Tibial artery (tissue), 4 donors: ENCODE data around the gene PIK3CD.

ENCODE experiments used
- DNase-seq, 2 donors: peaks; one replicate each; pipeline ENCODE4 v3.0.0-alpha.2; 2019
- H3K27ac ChIP-seq, 2 donors: fragments of 200-600 bp; sonication (generic) in 1 of 2; 1 replicate in 1 of 2; 2 replicates in 1 of 2; pipeline ENCODE4 v1.5.1; 2018 to 2019; ENCODE audit warnings: mild to moderate bottlenecking in 1 of 2
- H3K27me3 ChIP-seq, 2 donors: fragments of 200-600 bp; sonication (generic) in 1 of 2; one replicate each; pipeline versions ENCODE4 v1.5.1 to v1.6.0; 2016 to 2019
- H3K36me3 ChIP-seq, 3 donors: fragments of 200-600 bp; sonication (generic) in 2 of 3; one replicate each; pipeline ENCODE4 v1.5.1; 2016 to 2019; ENCODE audit warnings: mild to moderate bottlenecking in 2 of 3
- H3K4me1 ChIP-seq, 4 donors: fragments of 200-600 bp; sonication (generic) in 2 of 4; 1 replicate in 3 of 4; 2 replicates in 1 of 4; pipeline ENCODE4 v1.5.1; 2016 to 2019
- H3K4me3 ChIP-seq, 2 donors: fragments of 200-600 bp; sonication (generic) in 1 of 2; 1 replicate in 1 of 2; 2 replicates in 1 of 2; pipeline ENCODE4 v1.5.1; 2018 to 2019; ENCODE audit warnings: mild to moderate bottlenecking in 2 of 2
- H3K9me3 ChIP-seq, 3 donors: fragments of 200-600 bp; sonication (generic) in 1 of 3; one replicate each; pipeline ENCODE4 v1.5.1; 2016 to 2019
- CTCF ChIP-seq, 2 experiments: fragments of 200-600 bp in 1 of 2; fragments of 450-650 bp in 1 of 2; IDR thresholded peaks; one replicate each; pipeline ENCODE4 v1.5.1; 2017 to 2019; ENCODE audit warnings: antibody characterized with exemption in 2 of 2, mild to moderate bottlenecking in 1 of 2, moderate library complexity in 1 of 2
- intact Hi-C: fragments of 100-400 bp; cut with DNase I; formaldehyde crosslinking; loops from one replicate; pipeline ENCODE4 v1.15.0; 2023; ENCODE audit warnings: low total_unique reads

Gene PIK3CD

GRCh38 chr1:9628541-9629444 lies 22.7 kb upstream of the PIK3CD start:
- Histone ChIP-seq H3K9me3 (no peaks in the 10 kb centered on the region), H3K4me3 (no peak overlapping the region), H3K27me3 (peaks cover 0 to 25% of the 10 kb centered on the region in 2 donors), H3K36me3 (no peaks in the 10 kb centered on the region), H3K27ac (no peak overlapping the region), H3K4me1 (peaks cover 0 to 9% (median 5%) of the 10 kb centered on the region in 4 donors)
- intact Hi-C loops = loop anchor here (5.0 kb wide), 1 partner anchor 239 kb away; no protein-coding TSS in a partner anchor
- no peak for TF ChIP-seq CTCF (IDR thresholded peaks at IDR 0.05)
- DNase-seq = no peak

DNA sequence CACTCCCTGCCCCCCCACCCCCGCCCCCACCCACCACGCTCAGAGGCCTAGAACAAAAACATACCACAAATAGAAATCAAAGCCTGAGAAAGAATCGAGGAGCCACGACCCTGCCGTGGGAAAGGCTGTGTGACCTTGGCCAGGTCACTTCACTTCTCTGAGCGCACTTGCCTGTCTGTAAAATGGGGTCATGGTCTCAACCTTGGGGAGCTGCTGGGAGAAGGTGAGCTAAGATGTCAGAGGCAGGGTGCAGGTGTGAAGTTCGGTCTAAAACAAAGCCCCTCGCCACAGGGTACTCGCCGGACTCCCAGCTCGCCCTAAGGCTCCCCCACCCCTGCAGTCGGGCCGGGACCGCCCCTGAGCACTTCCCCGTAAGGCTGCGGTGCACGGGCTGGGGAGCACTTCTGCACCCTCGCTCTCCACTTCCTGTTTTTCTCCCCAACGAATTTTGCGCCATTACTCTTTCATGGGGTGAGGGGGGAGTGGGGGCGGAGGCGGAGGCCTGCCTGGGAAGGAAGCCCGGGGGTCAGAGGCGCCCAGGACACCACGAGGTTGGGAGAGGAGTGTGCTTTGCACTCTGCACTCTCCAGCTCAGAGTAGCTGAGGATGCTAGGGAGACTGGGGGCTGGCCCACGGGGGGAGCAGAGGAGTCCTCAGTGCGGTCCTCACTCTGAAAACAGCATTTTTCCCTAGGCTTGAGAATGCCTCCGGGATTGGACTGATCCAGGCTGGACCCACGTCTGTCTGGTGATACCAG lies 21.9 kb upstream of the PIK3CD start:
- H3K27ac ChIP-seq = no peak overlapping the region
- H3K9me3 ChIP-seq = no peaks in the 10 kb centered on the region
- H3K36me3 ChIP-seq = no peaks in the 10 kb centered on the region
- peaks cover 0 to 9% (median 5%) of the 10 kb centered on the region in 4 donors for H3K4me1 ChIP-seq
- peak; percentile 48 to 78 for DNase-seq
- no peak overlapping the region for H3K4me3 ChIP-seq
- intact Hi-C loops = loop anchor here (5.0 kb wide), 1 partner anchor 238 kb away; no protein-coding TSS in a partner anchor
- peaks cover 0 to 25% of the 10 kb centered on the region in 2 donors for H3K27me3 ChIP-seq
- TF ChIP-seq CTCF (IDR thresholded peaks at IDR 0.05) = no peak

- no peak for TF ChIP-seq CTCF (IDR thresholded peaks at IDR 0.05)
- intact Hi-C loops = no loop called here
- Histone ChIP-seq H3K4me3 (no peak overlapping the region), H3K36me3 (no peaks in the 10 kb centered on the region), H3K9me3 (no peaks in the 10 kb centered on the region), H3K27me3 (peaks cover 0 to 18% of the 10 kb centered on the region in 2 donors), H3K4me1 (peaks cover 0 to 9% (median 5%) of the 10 kb centered on the region in 4 donors), H3K27ac (no peak overlapping the region)
- no peak for DNase-seq
These were observed 21.0 kb upstream of the PIK3CD start for GRCh38 chr1:9630331-9631111.

DNA sequence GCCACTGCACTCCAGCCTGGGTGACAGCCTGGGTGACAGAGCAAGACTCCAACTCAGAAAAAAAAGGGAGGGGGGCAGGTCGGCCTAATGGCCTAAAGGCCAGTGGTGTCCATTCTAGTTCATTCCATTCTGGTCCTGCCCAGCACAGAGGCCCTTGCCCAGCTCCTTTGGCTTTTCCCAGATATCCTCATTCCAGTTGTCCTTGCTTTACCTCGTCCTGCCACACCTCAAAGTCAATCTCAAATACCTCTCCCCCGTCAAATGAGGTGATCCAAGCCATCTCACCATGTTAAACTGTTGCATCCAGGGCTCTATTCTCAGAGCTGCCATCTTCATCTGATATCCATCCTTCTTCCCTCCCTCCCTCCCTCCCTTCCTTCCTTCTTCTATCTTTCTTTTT lies 19.9 kb upstream of the PIK3CD start:
- TF ChIP-seq CTCF (IDR thresholded peaks at IDR 0.05) = no peak
- Histone ChIP-seq H3K27me3 (peaks cover 0 to 9% of the 10 kb centered on the region in 2 donors), H3K9me3 (no peaks in the 10 kb centered on the region), H3K4me1 (peaks cover 0 to 7% (median 3%) of the 10 kb centered on the region in 4 donors), H3K27ac (no peak overlapping the region), H3K36me3 (no peaks in the 10 kb centered on the region), H3K4me3 (no peak overlapping the region)
- intact Hi-C loops = no loop called here
- DNase-seq = no peak

GRCh38 chr1:9633493-9633892 lies 18.0 kb upstream of the PIK3CD start:
- TF ChIP-seq CTCF (IDR thresholded peaks at IDR 0.05) = no peak
- Histone ChIP-seq H3K27me3 (peaks cover 0 to 4% of the 10 kb centered on the region in 2 donors), H3K9me3 (no peaks in the 10 kb centered on the region), H3K36me3 (no peaks in the 10 kb centered on the region), H3K4me1 (no peaks in the 10 kb centered on the region), H3K4me3 (no peak overlapping the region), H3K27ac (no peak overlapping the region)
- no peak for DNase-seq
- intact Hi-C loops = no loop called here
